Amniotic stem cell (primary cell): Measurements from ENCODE around the gene PSMA2.

Experiments
- DNase-seq: peaks from one replicate; lab custom pipeline; 2025; lab: John Stamatoyannopoulos, UW

The PSMA2 gene

DNA sequence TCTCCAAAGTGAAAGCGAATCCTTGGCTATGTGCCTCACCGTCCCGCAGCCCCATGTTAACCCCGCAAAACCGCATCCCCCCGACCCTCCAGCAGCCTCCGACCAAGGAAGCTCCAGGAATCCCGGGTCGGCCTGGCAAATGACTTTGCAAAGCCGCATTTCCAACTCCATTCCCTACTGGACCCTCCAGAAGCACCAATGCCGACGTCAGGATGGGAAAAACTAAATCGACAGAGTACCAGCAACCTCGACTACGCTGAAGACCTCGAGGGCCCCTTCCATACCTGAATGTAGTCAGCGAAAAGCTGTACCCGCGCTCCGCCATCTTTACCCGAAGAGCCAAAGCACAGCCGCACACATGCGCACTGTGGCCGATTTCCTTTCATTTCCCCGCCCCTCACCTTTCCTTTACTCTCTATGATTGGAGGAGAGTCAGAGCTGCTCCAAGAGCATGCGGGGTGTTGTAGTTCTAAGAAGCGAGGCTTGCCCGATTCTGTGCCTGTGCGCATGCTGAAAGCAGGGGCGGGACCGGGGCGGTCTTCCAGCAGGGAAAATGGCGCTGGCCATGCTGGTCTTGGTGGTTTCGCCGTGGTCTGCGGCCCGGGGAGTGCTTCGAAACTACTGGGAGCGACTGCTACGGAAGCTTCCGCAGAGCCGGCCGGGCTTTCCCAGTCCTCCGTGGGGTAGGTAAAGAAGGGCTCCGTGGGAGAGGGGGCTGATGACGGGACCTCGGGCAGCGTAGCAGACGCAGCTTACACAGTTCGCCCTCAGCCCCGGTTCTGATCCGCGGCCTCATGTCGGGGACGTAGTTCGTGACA lies at the start of gene PSMA2, which contains the start of gene MRPL32:
TSS of gene PSMA2 (minus strand) at position 341 of the 818 bp plus-strand sequence. CDS start at position 325, 16 bp downstream.
TSS of gene MRPL32 (plus strand) at position 543 of the 818 bp plus-strand sequence. CDS start at position 554, 11 bp downstream.
- DNase-seq = peak; percentile 97

DNA sequence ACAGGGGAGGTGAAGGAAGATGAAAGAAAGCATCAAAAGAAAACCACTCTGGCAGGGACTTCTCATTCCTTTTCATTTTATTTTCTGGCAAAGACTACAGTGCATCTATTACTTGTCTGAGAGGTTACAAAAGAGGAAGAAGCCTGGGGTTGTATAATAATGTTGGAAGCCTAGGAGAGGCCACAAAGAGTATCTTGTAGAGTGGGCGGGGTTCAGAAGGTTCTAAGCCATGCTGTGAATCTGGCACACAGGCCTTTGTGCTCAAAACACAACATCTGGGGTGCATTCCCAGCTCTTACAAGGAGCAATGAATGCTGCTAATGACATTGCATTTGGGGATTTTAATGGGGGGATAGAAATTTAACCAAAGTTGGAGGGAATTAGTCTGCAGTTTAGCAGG lies 49.6 kb upstream of the PSMA2 start:
- no peak for DNase-seq

DNA sequence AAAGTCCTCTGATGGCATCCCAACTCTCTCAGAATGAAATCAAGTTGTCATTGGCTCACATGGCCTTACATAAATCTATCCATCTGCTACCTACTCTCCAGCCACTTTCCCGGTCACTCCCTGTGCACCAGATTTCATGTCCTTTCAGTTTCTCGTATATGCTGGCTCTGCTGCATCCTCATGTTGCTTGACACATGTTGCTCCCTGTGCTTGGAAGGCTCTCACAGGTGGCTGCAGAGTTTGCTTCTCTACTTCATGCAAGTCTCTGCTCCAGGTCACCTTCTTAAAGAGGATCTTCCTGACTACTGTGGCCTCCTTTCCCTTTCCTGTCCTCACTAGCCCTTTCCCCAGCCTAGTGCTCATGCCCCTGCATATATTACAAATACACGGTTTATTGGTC lies 48.5 kb upstream of the PSMA2 start:
- no peak for DNase-seq

DNA sequence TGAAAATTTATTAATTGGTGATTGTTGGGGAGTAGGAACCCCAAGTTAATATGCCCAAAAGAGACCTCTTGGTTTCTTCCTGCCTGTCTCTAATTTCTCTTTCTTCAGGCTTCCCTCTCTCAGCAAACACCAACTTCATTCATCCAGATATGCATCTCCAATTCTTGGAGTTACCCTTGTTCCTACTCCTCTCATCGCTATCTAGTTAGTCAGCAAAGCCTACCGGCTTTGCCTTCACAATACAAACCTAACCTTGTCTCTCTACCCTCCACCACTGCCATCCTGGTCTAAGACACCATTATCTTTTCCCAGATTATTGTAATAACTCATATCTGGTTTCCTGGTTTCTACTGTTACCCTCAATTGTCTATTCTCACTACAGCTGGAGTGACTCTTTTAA lies 48.1 kb upstream of the PSMA2 start:
- no peak for DNase-seq

- no peak for DNase-seq
Measured at GRCh38 chr7:42978496-42978895, 46.5 kb upstream of the PSMA2 start.

GRCh38 chr7:42976371-42976770 lies 44.4 kb upstream of the PSMA2 start:
- no peak for DNase-seq

DNA sequence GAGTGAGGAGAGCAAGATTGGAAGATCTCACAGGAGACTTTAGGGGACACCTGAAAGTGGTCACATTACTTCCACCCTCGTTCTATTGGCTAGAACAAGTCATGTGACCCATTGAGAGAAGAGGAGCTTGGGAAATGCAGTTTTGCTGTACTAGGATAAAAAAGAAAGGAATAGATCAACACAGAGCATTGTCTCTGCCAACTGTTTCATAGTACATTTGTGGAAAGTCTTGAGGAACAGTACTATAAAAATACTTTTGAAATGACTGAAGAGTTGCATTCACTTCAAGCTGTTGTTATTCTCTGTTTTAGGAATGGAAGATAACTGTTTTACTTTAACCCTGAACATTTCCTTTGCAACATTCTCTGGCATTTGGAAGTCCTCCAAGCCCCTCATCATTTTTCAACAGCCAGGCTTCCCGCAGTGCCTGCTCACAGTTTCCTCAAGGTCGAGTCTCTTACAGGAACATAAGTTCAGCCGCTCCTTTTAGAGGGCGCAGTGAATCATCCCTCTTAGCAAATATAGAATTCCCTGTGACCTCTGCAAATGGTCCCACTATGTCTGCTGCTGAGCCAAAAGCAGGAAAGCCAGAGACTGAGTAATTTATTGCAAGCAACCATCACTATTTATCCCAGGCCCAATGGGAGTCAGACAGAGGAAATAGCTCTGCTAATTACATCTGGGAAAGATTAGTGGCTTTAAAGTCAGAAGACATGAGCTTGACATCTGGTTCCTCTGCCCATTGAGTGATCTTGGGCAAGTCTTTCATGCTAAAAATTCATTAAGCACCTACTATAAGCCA lies 40.9 kb upstream of the PSMA2 start:
- DNase-seq = peak; percentile 24

DNA sequence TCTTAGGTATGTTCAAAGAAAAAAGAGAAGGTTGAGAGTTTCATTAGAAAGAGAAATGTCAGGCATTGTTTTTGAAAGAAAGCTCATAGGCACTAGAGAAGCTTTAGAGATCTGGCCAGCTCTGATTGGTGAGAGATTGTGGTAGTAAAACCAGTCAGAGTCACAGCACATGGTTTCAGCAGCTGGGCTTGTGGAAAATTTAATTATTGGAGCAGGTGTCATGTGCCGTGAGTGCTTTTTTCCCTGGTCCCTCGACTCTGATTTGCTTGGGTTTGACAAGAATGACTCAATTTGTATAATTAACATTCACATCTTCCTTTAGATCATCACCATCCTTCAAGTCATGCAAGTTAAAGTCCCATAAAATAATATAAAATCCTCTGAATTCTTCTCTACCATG lies 35.4 kb upstream of the PSMA2 start:
- no peak for DNase-seq

- DNase-seq = no peak
Measured at GRCh38 chr7:42964849-42965805, 33.2 kb upstream of the PSMA2 start.

GRCh38 chr7:42964293-42964692 lies 32.3 kb upstream of the PSMA2 start:
- no peak for DNase-seq

DNA sequence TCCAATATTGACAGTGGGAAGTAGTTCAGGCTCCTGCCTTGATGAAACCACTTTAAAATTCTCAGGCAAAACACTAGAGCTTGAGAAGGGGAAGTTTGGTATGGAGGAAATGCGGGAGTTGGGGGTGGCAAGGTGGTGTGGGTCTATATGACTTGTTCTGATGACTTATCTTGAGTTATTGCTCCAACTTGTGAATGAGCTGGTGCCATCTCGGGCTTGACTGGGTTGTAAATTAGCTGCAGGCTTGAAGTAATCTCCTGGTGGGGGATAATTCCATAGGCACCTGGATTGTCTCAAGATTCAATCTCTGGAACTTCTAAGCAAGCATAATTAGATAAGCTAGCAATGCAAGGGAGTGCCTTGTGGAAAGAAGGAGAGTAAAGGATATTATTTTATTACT lies 29.2 kb upstream of the PSMA2 start:
- DNase-seq = no peak

DNA sequence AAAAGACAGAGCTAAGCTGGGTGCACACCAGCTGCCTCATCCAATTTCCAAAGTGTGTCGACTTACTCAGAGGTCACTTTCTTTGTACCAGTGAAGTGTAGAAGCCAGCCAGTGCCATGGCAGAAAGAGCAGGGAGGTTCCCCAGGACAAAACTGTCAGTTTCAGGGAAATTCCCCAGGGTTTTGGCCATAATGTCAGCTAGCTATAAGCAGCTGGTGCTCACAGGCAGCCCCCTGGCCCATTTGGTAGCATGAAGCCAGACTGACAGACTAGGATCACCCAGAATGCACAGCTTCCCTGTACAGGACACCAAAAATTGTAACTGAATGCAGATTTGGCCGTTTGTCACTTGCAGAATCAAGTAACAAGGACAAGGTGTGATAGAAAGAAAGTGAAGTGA lies 28.8 kb upstream of the PSMA2 start:
- no peak for DNase-seq

DNA sequence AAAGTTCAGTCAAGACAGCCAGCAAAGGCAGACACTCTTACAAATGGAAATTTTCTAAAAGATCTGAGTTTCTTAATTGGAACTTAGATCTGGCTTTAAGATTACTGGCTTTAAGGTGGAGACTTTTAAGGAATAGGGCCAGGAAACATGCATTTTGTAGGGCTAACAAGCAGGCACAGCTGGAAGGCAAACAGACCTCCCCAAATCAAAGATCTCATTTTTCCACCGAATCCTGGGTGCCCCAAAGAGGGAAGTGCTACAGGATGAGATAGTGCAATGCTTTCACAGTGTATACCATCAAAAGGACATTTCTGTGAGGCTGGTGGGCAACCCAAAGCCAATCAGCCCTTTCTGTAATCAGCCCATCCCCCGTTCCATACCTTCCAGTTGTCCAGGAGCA lies 27.6 kb upstream of the PSMA2 start:
- no peak for DNase-seq

DNA sequence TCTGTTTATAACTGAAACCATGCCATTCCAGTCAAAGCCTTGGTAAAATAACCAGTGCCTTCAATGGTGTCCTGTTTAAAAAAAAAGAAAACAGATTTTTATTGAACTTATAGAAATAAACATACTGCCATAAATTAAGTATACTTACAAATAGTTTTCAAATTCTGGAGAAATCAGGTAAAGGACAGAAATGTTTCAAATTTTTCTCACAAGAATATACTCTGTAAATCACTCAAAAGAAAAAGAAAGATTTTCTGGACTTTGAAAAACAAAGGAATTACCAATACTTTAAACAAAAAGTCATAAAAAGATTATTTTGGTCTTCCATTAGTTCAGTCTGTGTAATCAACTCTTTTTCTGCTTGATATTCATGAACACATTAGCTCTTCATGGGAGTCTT lies 24.1 kb upstream of the PSMA2 start:
- no peak for DNase-seq

GRCh38 chr7:42953994-42954393 lies 22.0 kb upstream of the PSMA2 start:
- no peak for DNase-seq

DNA sequence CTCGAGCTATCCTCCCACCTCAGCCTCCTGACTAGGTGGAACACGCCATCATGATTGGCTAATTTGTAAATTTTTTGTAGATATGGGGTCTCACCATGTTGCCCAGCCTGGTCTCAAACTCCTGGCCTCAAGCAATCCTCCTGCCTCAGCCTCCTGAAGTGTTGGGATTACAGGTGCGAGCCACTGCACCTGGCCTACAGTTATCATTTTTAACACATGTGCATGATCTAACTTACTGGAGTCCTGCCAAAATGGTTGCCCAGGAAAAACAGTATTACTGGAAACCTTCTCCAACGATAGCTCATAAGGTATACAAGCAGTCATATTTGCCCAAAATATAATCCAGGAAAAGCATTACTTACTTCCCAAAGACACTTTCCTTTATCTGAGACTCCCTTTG lies 20.4 kb upstream of the PSMA2 start:
- no peak for DNase-seq

DNA sequence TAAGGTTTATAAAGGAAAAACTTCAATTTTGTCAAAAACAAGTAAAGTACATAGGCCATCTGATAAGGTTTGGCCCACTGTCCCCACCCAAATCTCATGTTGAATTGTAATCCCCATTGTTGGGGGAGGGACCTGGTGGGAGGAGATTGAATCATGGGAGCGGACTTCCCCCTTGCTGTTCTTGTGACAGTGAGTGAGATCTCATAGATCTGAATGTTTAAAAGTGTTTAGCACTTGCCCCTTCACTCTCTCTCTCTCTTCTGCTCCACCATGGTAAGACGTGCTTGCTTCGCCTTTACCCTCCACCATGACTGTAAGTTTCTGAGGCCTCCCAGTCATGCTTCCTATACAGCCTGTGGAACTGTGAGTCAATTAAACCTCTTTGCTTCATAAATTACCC lies 18.4 kb upstream of the PSMA2 start:
- no peak for DNase-seq

DNA sequence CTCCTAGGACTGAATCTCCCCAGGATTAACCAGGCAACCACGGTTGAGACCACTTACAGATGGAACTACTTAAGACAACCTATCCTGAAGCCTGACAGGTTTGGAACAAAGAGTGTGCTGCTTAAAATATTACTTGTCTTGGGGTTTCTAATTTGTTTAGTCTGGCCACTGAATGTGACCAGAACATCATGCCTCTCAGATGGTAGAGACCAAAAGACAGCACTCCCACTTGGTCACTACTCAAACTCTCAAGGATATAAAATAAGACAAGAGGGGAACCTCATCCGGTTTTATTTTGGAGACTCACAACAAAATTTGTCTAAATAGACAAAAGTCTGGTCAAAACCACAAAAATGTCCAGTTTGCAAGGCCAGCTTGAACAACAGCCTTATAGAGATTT lies 15.5 kb upstream of the PSMA2 start:
- no peak for DNase-seq

- no peak for DNase-seq
Measured at GRCh38 chr7:42946627-42946950, 14.6 kb upstream of the PSMA2 start.

GRCh38 chr7:42945821-42946626 lies 14.1 kb upstream of the PSMA2 start:
- DNase-seq = no peak
